Articular chondrocyte of knee joint (primary cell): ENCODE data around the gene SH3BP2. TPM values are rescaled to one million over a fixed set of nuclear protein-coding genes. Genes with fewer than 3 reads are reported as not detected.

ENCODE experiments used
- total RNA-seq: library from RNA; depleted of rRNA; stranded (reverse); fragments of >200 nt; gene quantifications from 2 replicates; pipeline ENCODE4 v1.2.3, GENCODE V29; 2012

The SH3BP2 gene, protein sequence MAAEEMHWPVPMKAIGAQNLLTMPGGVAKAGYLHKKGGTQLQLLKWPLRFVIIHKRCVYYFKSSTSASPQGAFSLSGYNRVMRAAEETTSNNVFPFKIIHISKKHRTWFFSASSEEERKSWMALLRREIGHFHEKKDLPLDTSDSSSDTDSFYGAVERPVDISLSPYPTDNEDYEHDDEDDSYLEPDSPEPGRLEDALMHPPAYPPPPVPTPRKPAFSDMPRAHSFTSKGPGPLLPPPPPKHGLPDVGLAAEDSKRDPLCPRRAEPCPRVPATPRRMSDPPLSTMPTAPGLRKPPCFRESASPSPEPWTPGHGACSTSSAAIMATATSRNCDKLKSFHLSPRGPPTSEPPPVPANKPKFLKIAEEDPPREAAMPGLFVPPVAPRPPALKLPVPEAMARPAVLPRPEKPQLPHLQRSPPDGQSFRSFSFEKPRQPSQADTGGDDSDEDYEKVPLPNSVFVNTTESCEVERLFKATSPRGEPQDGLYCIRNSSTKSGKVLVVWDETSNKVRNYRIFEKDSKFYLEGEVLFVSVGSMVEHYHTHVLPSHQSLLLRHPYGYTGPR
- total RNA-seq: 22.9 and 28.7 TPM in 2 replicates

GRCh38 chr4:2792711-2793585, at the start of gene SH3BP2:
TSS of gene SH3BP2 (plus strand) at chr4:2793085. CDS start at chr4:2820618, 27,533 bp downstream.

GRCh38 chr4:2755821-2756690, 36.8 kb upstream of the SH3BP2 start, which contains the start of gene TNIP2:
TSS of gene TNIP2 (minus strand) at chr4:2756336. CDS start at chr4:2756289, 47 bp downstream.

GRCh38 chr4:2843263-2843940, 50.5 kb downstream of the SH3BP2 start, which contains the start of gene ADD1:
TSS of gene ADD1 (plus strand) at chr4:2843844. CDS start at chr4:2875916, 32,072 bp downstream.

Other genes with a start within 250 kb of the SH3BP2 start
- gene TNIP2, start 36.7 kb upstream of the SH3BP2 start, total RNA-seq: 31.6 and 32.8 TPM in 2 replicates
- 189 and 190 TPM in 2 replicates for gene ADD1, start 50.8 kb downstream of the SH3BP2 start, total RNA-seq
- gene NOP14, start 170.3 kb downstream of the SH3BP2 start, total RNA-seq: 24.1 and 27.4 TPM in 2 replicates
- 5.1 and 8.1 TPM in 2 replicates for gene GRK4, start 170.5 kb downstream of the SH3BP2 start, total RNA-seq